Panc1 (cell line): ENCODE results near the gene DAPK1. TPM values are rescaled to one million over a fixed set of nuclear protein-coding genes. Genes with fewer than 3 reads are reported as not detected.

Experiments
- ATAC-seq: fragments of 200-7000 bp; cut with Tn5 transposase; 2 replicates; pipeline ENCODE4 v1.9.1; 2020; ENCODE audit warnings: mild to moderate bottlenecking, moderate library complexity
- BruUV-seq: library from RNA; stranded (reverse); fragments of 400-500 nt; replicated peaks from 2 replicates; lab custom pipeline; 2021; lab: Mats Ljungman, UMichigan
- CTCF ChIA-PET: fragments of 300-600 bp; sonication (Branson Sonifier 250); formaldehyde crosslinking; loops from one replicate; lab custom pipeline; 2022; ENCODE audit warnings: antibody characterized with exemption; lab: Charles Lee
- POLR2A ChIA-PET: fragments of 300-600 bp; sonication (Branson Sonifier 250); formaldehyde crosslinking; loops from one replicate; lab custom pipeline; 2022; ENCODE audit warnings: antibody characterized with exemption; lab: Charles Lee
- DNase-seq: peaks from one replicate; pipeline ENCODE4 v3.0.0-alpha.2; 2010; ENCODE audit warnings: low read depth, low spot score
- H3K27ac ChIP-seq: 2 replicates; pipeline ENCODE4 v1.5.1; 2011; ENCODE audit warnings: mild to moderate bottlenecking, low read length, inconsistent platforms
- H3K27me3 ChIP-seq: fragments of 200-500 bp; sonication (Bioruptor generic); 2 replicates; pipeline ENCODE4 v1.6.0; 2014; ENCODE audit warnings: low read length, inconsistent platforms; ENCODE audit not compliant: control insufficient read depth, insufficient read depth
- H3K36me3 ChIP-seq: fragments of 200-500 bp; sonication (Bioruptor generic); 2 replicates; pipeline ENCODE4 v1.5.1; 2014; ENCODE audit warnings: inconsistent platforms, mild to moderate bottlenecking, low read length, moderate library complexity; ENCODE audit not compliant: control insufficient read depth, insufficient read depth
- H3K4me1 ChIP-seq: 2 replicates; pipeline ENCODE4 v1.5.1; 2011; ENCODE audit warnings: inconsistent platforms, mild to moderate bottlenecking, low read length, moderate library complexity; ENCODE audit not compliant: control insufficient read depth, insufficient read depth
- H3K4me3 ChIP-seq, 2 experiments: 2 replicates each; pipeline ENCODE4 v1.5.1; 2011 to 2012; ENCODE audit warnings: low read depth in 2 of 2, low read length in 2 of 2, mild to moderate bottlenecking in 2 of 2, inconsistent platforms in 1 of 2, moderate library complexity in 1 of 2
- H3K9me3 ChIP-seq: fragments of 200-500 bp; sonication (Bioruptor generic); 2 replicates; pipeline ENCODE4 v1.5.1; 2014; ENCODE audit warnings: low read depth, mild to moderate bottlenecking, inconsistent platforms, low read length, moderate library complexity; ENCODE audit not compliant: control insufficient read depth, insufficient read depth
- CTCF ChIP-seq: fragments of 450-650 bp; IDR thresholded peaks from 2 replicates; pipeline ENCODE4 v1.5.1; 2017; ENCODE audit warnings: mild to moderate bottlenecking
- POLR2AphosphoS5 ChIP-seq: IDR thresholded peaks from 2 replicates; pipeline ENCODE4 v1.6.1; 2012; ENCODE audit warnings: mild to moderate bottlenecking, low read depth, low read length, moderate library complexity
- SIN3A ChIP-seq: IDR thresholded peaks from 2 replicates; pipeline ENCODE4 v1.6.1; 2012; ENCODE audit warnings: low read depth, mild to moderate bottlenecking, low read length, moderate library complexity, borderline replicate concordance; ENCODE audit not compliant: insufficient read depth
- TCF7L2 ChIP-seq: IDR thresholded peaks from 2 replicates; pipeline ENCODE4 v1.6.1; 2011; ENCODE audit warnings: mild to moderate bottlenecking, low read depth, low read length, inconsistent platforms
- in situ Hi-C: cut with HindIII; loops from 2 replicates; pipeline ENCODE4 v1.10.0; 2016; ENCODE audit warnings: low sequenced_read_pairs, low pct_unique_long_range_greater_than_20kb
- intact Hi-C: fragments of 100-400 bp; cut with micrococcal nuclease; formaldehyde crosslinking; loops from one replicate; pipeline ENCODE4 v1.10.0; 2022; ENCODE audit not compliant: unreplicated experiment
- total RNA-seq: library from RNA; stranded (reverse); gene quantifications from one replicate; pipeline ENCODE4 v1.2.1, GENCODE V29; 2021; ENCODE audit not compliant: unreplicated experiment
- TF ChIP-seq, protein P1 (sequence below), 2 experiments: IDR thresholded peaks; 2 replicates each; pipeline ENCODE4 v1.6.1; 2011 to 2012; ENCODE audit warnings: low read depth in 2 of 2, control low read depth in 1 of 2, low read length in 1 of 2, mild to moderate bottlenecking in 1 of 2, moderate library complexity in 1 of 2; ENCODE audit not compliant: insufficient read depth in 1 of 2

DAPK1 gene
- total RNA-seq, 1 experiment from 2014 or later = 0.87 TPM

GRCh38 chr9:87594194-87594593 lies 96.5 kb downstream of the DAPK1 start:
- intact Hi-C loops = no loop called here

DNA sequence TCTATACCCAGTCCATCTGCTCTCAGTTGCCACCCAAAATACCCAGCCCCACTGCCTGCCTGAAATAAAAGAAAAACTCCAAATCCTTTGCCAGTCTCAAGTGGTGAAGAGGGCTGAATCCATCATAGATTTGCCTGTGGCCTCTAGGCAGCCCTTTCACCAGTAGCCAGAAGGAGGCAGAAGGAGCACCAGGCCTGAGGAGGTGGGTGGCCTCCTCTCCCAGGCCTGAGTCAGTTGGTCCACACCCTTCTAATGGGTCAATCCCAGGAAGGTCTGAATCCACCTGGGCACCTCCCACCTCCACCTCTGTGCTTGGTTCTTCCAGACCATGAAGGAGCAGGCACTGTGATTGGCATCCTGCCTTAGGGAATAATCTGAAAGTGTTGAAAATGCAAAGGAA lies 97.0 kb downstream of the DAPK1 start:
- Histone ChIP-seq H3K4me1 (no peaks in the 10 kb centered on the region), H3K4me3 (no peak overlapping the region), H3K27ac (no peak overlapping the region), H3K9me3 (no peaks in the 10 kb centered on the region), H3K36me3 (no peaks in the 10 kb centered on the region), H3K27me3 (peaks cover 2% of the 10 kb centered on the region)
- no TSS peak for BruUV-seq
- ChIA-PET POLR2A (no interaction called here), CTCF (no interaction called here)
- TF ChIP-seq, protein P1, sequence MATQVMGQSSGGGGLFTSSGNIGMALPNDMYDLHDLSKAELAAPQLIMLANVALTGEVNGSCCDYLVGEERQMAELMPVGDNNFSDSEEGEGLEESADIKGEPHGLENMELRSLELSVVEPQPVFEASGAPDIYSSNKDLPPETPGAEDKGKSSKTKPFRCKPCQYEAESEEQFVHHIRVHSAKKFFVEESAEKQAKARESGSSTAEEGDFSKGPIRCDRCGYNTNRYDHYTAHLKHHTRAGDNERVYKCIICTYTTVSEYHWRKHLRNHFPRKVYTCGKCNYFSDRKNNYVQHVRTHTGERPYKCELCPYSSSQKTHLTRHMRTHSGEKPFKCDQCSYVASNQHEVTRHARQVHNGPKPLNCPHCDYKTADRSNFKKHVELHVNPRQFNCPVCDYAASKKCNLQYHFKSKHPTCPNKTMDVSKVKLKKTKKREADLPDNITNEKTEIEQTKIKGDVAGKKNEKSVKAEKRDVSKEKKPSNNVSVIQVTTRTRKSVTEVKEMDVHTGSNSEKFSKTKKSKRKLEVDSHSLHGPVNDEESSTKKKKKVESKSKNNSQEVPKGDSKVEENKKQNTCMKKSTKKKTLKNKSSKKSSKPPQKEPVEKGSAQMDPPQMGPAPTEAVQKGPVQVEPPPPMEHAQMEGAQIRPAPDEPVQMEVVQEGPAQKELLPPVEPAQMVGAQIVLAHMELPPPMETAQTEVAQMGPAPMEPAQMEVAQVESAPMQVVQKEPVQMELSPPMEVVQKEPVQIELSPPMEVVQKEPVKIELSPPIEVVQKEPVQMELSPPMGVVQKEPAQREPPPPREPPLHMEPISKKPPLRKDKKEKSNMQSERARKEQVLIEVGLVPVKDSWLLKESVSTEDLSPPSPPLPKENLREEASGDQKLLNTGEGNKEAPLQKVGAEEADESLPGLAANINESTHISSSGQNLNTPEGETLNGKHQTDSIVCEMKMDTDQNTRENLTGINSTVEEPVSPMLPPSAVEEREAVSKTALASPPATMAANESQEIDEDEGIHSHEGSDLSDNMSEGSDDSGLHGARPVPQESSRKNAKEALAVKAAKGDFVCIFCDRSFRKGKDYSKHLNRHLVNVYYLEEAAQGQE (IDR thresholded peaks at IDR 0.05; ENCODE audit: insufficient read depth in 1 of 2, low read depth in 2 of 2, low read length in 1 of 2) = no peak
- TF ChIP-seq TCF7L2 = no peak
- no peak for TF ChIP-seq SIN3A
- TF ChIP-seq CTCF = no peak
- TF ChIP-seq POLR2AphosphoS5 = no peak
- in situ Hi-C loops (no loop called here), intact Hi-C loops (no loop called here)
- no peak for DNase-seq
- ATAC-seq = no peak

More at GRCh38 chr9:87594194-87594593, 96.5 kb downstream of the DAPK1 start:
- H3K4me3 ChIP-seq = no peak overlapping the region
- POLR2A ChIA-PET = no interaction called here
- no peaks in the 10 kb centered on the region for H3K36me3 ChIP-seq
- H3K27ac ChIP-seq = no peak overlapping the region
- ATAC-seq (no peak), DNase-seq (no peak)
- TF ChIP-seq, protein P1 (IDR thresholded peaks at IDR 0.05; ENCODE audit: insufficient read depth in 1 of 2, low read depth in 2 of 2, low read length in 1 of 2) = no peak
- no peaks in the 10 kb centered on the region for H3K4me1 ChIP-seq
- in situ Hi-C loops = no loop called here
- peaks cover 2% of the 10 kb centered on the region for H3K27me3 ChIP-seq
- CTCF ChIA-PET = no interaction called here
- no TSS peak for BruUV-seq
- no peaks in the 10 kb centered on the region for H3K9me3 ChIP-seq
